Activated naive CD4-positive, alpha-beta T cell treated with anti-CD3 and anti-CD28 coated beads, Interleukin-2, amount 50 U/mL, for 16 hours (primary cell): Measurements from ENCODE around the gene NPAS4.
A peak's percentile ranks its signal among the peaks of the same experiment; 100 is the strongest.
"Not testable (repeated sequence)": the region's sequence is repeated elsewhere in the genome, so short reads cannot be mapped to it uniquely, and the experiment has no call there.

Experiments used
- DNase-seq: peaks from one replicate; pipeline ENCODE4 v3.0.0-alpha.2; 2020

The NPAS4 gene

DNA sequence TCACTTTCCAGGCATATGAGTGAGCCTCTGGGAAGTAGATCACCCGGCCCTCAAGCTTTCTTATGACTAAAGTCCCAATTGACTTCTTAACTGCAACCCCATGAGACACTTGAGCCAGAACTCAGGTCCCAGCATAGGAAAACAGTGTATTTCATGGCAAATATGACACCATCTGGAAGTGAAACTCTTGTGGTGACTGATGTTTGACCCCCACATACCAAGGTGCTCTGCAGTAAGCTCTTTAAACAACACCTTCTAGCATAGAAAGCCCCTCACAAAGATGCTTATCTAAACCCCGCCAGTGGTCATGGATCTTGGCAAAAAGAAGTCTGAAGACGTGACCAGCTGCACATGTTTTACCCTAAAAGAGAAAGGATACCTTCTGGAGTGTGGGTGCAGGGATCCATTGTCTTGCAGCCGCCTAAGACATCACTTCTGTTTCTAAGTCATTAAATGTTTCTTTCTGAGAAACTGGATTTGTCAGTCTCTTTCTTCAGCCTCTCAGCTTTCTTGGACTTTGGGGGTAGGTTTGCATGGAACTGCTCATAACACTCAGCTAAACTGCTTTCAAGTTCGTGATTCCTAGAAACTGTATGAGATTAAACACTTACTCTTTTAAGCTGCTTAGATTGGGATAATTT is 38.4 kb downstream of the NPAS4 start:
- DNase-seq = no peak

DNA sequence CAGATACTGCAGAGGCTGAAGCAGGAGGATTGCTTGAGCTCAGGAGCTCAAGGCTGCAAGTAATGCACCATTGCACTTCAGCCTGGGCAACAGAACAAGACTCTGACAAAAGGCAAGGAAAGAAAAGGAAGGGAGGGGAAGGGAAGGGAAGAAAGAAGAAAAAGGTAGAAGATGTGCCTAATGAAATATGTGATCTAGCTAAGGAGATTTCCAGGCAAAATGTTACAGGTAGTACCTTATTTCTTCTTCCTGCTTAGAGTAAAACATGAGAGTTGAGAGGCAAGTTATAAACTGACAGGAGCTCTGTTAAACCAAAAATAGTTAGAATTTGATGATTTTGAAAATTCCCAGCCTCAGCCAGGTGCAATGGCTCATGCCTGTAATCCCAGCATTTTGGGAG is 41.2 kb downstream of the NPAS4 start:
- no peak for DNase-seq

DNA sequence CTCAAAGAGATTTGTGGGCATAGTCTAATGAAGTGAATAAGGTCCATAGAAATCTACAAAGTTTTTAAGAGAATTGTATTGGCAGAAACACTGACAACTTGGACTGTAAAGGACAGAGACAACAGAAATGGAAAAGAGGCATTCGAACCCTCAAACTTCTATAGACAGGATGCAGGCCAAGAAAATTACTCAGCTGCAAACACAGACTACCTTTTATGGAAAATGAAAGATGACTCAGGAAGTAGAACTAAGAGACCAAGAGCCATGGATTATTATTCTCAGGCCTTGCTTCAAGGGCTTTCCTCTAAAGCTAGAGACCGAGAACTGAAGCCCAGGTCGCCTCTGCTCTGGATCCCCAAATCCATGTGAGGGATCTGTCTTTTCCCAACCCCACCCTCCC is 42.1 kb downstream of the NPAS4 start:
- no peak for DNase-seq

DNA sequence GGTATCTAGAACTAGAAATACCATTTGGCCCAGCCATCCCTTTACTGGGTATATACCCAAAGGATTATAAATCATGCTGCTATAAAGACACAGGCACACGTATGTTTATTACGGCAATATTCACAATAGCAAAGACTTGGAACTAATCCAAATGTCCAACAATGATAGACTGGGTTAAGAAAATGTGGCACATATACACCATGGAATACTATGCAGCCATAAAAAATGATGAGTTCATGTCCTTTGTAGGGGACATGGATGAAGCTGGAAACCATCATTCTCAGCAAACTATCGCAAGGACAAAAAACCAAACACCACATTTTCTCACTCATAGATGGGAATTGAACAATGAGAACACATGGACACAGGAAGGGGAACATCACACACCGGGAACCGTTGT is 43.3 kb downstream of the NPAS4 start:
- not testable (repeated sequence) for DNase-seq

DNA sequence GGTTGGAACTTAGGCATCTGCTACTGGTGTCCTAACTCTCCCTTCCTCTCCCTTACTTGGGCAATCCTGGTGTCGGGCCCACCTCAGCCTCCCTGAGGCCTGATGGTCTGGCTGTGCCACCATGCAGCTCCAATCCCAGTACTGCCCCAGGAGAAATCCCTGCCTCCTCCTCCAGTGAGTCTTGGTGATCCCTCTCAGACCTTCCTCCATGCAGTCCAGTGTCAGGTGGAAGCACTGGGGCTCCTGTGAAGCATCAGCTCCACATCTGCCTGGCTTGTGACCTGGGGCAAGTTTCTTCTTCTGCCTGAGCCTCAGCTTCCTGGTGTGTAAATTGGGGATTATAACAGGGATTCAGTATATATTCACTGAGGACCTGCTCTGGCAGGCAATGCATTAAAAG is 44.1 kb downstream of the NPAS4 start:
- no peak for DNase-seq

DNA sequence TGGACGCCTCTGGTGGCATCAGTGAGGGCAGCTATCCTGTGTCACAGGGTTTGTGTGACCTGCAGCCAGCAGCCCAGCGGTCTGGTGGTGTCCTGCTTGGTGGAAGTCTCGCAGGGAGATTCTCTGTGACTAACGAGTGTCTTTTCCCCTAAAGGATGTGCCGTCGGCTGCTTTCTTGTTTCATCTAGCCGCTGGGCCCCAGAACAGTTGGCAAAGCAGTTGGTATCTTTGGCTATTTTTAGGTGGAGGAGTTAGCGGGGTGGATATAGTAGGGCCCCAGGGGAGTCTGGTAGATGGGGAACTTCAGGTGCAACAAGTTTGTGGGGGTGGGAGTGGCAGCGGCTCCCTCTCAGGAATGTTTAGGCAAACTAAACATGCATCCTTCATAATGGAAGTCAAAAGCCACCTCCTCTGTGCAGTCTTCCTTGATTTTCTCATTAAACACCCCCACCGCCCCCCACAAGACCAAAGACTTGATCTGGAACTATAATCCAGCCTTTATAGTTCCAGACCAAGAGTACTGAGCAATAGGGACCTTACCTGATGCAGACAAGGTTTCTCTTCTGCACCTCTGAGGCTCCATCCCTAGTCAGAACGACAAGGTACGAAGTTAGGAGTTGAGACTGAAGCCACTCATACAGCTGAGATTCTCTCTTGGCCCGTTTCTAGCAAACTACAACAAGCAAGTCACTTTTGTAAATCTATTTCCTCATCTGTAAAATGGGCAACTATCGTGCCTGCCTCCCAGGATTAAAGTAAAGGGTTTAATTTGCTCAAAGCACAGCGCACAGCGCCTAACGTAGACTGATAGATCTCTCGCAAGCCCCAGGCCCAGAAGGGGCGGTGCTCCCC is 44.8 kb downstream of the NPAS4 start:
- no peak for DNase-seq

DNA sequence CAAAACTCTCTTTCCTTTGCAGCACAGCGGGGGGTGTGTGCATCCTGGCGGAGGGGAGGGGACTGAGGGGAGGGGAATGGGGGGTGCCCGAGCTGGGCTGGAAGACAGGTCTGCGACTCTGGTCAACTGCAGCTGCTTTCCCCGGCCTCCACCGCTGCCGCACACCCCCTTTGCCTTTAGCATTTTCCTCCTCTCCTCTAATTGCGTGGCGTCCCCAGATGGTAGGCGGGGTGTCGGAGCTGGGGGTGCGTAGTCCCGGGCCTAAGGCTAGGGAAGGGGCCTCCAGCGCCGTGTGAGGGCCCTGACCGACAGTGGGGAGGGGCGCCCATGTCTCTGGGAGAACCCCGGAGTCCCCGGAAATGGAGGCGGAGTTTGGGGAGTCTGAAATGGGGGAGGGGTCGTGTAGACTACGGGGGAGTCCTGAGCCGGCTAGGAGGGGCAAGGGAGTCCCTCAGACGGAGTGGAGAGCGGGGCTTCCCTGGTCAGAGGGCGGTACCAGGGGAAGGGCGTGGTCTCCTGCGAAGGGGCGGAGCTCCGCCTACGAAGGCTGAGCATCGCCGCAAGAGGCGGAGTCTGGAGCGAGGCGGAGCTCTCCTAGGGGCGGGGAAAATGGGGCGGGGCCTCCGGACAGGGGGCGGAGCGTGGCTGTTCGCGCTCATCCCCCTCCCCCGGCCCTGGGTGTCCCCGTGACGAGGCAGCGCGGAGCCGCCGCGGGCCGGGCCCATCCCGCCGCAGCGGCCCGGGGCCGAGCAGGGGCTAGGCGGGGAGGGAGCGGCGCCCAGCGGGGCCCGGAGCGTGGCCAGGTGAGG is 45.6 kb downstream of the NPAS4 start, which contains the start of gene PELI3:
Gene PELI3, plus strand, starts transcription at position 681 of the 809 bp plus-strand sequence. CDS start 1,224 bp downstream, outside the sequence.
- peak; percentile 89 for DNase-seq

DNA sequence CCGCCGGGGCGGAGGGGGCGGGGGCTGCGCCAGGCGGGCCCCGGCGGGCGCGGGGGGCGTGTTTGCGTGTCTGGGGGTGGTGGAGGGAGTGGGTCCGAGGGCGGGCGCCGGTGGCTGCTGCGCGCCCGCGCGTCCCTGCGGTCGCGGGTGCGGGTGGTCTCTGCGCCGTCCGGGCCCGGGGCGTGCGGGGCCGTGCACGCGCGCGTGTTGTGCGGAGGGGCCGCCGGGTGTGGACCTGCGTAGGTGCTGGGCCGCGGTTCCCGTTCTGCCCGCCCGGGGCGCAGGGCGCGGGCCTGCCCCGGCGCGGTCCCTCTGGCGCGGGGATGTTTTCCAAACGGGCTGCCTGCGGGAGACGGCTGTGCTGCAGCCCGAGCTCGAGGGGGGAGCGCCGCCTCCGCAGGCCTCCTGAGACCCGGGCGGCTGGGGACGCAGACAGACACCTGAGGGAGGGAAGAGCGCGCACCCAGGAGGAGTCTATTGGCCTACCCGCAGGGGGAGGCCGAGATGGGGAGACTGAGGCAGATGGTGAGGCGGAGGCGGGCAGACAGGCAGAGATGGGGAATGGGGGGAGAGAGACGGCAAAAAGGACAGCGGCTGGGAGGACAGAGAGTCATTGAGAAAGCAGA is 46.3 kb downstream of the NPAS4 start:
- no peak for DNase-seq

DNA sequence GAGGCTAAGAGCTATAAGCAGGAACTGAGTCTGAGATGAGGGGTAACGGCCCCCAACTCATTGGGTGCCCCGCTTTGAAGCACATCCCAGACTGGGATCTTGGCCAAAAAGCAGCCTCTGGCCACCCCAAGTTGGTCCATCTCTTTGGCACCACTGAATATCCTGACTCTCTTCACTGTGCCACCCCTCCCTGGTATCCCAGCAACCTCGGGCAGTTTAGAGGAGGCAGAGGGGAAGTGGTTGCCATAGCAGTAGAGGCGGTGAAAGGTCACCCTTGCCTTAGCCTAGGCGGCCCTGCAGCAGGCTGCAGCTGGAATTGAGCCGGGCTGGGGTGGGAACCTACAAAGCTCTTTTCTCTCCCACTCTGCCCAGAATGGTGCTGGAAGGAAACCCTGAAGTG is 46.9 kb downstream of the NPAS4 start:
- no peak for DNase-seq

DNA sequence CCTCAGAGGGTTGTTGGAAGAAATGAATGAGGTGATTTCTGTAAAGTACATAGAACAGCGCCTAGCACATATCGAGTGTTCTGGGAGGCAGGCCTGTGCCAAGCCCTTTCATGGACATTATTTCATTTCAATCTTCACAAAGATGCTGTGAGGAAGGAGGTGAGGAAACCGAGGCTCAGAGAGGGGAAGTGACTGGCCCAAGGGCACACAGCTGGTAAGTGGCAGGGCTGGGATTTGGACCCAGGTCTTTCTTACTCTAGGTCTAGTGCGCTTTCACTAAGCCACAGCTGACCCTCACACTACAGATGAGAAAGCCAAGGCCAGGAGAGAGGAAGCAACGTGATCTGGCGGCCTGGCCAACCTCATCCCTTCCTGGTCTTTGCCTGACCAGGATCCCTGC is 47.9 kb downstream of the NPAS4 start:
- DNase-seq = no peak

DNA sequence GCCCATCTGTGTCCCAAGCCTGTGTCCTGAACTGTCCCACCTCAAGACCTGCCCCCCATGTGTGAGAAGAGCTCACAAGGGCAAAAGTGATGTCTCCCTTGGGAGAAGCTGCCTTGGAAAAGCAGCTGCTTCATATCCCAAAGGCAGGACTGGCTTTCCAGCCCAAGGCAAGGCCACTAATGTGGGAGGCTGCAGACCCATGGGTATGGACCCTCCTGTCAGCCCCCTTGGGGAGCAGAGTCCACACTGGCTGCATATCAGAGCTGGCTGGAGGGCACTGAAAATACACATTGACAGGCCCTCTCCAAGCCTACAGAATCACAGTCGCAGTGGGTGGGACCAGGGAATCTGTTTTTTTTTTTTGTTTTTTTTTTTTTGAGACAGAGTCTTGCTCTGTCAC is 48.6 kb downstream of the NPAS4 start:
- no peak for DNase-seq

DNA sequence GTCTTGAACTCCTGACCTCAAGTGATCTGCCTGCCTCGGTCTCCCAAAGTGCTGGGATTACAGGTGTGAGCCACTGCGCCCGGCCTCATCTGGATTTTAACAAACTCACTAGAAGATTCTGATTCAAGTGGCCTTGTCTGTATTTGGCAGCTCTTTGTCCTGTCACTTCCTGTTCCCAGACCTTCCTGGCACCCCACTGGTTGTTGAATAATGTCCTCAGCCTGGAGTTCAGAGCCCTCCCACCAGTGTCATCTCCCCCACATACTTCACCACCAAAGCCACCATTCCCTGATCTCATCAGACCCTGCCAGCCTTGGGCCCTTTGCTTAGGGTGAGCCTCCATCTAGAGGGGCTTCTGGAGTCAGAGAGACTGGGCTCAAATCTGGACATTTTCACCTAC is 49.2 kb downstream of the NPAS4 start:
- DNase-seq = no peak

DNA sequence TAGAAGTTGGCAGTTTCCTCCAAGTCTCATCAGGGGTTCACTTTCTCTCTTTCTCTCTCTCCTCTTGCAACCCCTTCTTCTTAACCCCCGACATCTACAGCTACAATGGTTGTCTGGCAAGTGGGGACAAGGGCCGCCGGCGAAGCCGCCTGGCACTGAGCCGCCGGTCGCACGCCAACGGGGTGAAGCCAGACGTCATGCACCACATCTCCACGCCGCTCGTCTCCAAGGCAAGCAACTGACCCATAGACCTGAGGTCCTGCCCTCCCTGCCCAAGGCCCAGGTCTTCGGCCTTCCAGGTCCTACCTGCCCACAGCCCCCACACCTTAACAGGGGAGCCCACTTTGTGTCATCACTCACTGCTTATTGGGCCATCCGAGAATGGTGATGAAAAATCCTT is 50.3 kb downstream of the NPAS4 start:
- no peak for DNase-seq

DNA sequence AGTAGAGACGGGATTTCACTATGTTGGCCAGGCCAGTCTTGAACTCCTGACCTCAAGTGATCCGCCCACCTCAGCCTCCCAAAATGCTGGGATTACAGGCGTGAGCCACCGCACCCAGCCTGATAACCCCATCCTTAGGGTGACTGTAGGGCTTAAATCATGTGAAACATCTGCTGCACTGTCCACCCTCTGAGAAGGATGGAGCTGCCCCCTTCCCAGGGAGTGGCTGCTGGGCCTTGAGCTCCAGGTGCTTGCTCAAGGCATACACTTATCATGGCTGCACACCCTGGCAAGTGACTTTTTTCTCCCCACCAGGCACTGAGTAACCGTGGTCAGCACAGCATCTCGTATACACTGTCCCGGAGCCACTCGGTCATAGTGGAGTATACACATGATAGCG is 51.2 kb downstream of the NPAS4 start:
- DNase-seq = no peak

DNA sequence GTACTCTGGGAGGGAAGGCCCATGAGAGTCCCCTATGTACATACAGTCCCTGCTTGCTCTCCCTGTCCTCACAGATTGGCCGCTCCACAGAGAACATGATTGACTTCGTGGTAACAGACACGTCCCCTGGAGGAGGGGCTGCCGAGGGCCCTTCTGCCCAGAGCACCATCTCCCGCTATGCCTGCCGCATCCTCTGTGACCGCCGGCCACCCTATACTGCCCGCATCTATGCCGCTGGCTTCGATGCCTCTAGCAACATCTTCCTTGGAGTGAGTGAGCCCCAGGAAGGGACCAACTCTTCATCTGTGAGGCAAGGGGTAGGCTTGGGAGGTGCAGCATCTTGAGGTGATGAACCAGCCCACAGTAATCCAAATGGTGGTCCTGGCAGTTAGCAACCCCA is 52.3 kb downstream of the NPAS4 start:
- no peak for DNase-seq

DNA sequence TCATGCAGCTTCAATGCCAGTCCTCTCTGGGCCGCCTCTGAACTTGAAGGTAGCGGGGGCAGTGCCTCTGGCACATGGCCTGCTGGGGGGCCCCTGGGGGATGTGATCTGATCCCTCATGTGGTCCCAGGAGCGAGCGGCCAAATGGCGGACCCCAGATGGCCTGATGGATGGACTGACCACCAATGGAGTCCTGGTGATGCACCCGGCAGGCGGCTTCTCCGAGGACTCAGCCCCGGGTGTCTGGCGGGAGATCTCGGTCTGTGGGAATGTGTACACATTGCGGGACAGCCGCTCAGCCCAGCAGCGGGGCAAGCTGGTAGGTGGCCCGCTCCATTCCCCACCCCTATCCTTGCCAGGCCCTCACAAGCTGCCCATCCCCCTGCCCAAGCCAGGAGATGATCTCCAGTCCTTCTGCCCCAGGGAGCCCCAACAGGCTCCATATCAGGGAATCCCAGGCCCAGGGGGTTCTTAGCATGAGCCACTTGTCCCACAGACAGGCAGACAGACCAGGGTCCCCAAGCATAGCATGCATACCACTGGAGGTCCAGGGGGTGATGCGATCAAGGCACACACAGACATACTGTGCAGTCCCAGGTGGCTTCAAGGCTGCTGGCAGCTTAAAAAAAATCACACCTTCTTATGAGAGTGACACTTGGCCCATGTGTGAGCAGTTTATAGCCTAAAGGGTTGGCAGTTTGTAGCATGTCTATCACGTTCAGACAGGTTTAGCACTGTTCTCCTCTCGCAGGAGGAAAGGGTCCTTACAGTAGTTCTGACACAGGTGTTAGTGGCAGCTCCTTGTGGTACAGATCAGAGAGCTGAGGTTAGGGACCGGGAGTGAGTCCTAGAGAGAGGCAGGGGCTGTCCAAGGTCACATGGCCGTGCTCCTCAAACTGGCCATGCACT is 53.0 kb downstream of the NPAS4 start:
- DNase-seq = no peak

DNA sequence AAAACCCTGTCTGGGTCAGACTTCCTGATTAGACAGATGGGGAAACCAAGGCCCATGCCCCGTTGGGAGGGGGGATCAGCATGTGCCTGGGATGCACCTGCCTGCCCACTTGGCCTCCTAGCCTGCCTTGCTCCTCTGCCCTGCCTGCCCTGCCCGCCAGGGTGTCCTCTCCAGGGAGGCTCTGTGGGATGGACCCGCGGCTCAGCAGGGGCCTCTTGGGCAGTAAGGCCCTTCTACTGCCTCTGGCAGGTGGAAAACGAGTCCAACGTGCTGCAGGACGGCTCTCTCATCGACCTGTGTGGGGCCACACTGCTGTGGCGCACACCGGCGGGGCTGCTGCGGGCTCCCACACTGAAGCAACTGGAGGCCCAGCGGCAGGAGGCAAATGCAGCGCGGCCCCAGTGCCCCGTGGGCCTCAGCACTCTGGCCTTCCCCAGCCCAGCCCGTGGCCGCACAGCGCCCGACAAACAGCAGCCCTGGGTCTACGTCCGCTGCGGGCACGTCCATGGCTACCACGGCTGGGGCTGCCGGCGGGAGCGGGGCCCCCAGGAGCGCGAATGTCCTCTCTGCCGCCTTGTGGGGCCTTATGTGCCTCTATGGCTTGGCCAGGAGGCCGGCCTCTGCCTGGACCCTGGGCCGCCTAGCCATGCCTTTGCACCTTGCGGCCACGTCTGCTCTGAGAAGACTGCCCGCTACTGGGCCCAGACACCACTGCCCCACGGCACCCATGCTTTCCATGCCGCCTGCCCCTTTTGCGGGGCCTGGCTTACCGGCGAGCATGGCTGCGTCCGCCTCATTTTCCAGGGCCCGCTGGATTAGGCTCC is 54.7 kb downstream of the NPAS4 start:
- DNase-seq = no peak
